ENCODE measurements around the gene ROCK2. TPM values are rescaled to one million over a fixed set of nuclear protein-coding genes. Genes with fewer than 3 reads are reported as not detected.

ROCK2 gene
- total and polyA plus RNA-seq, 2 of the 13 experiments (the other 11 are each of a cell fraction or from before 2014, with no cell fraction given), result 38.1 to 119 TPM

GRCh38 chr2:11389551-11390398, 45.3 kb upstream of the ROCK2 start (continued):
- TF ChIP-seq CREB1 (IDR thresholded peaks at IDR 0.05) (peak; percentile 89), CREB1 (CRISPR knock-in tag; IDR thresholded peaks at IDR 0.05) (peak; percentile 58; the same call in 1 of the 2 replicates), PREB (CRISPR knock-in tag; IDR thresholded peaks at IDR 0.05) (no peak), TEAD3 (CRISPR knock-in tag; optimal IDR thresholded peaks at IDR 0.05; ENCODE audit: borderline replicate concordance) (peak; percentile 77), ZNF644 (CRISPR knock-in tag; IDR thresholded peaks at IDR 0.05; ENCODE audit: low read depth) (peak; percentile 63), ZNF691 (CRISPR knock-in tag; IDR thresholded peaks at IDR 0.05; ENCODE audit: borderline replicate concordance, low read depth) (0 out of 2 replicates have a peak, but pooled peaks have one; percentile 27), CBX5 (CRISPR knock-in tag; IDR thresholded peaks at IDR 0.05; ENCODE audit: borderline replicate concordance) (no peak), HOXA5 (CRISPR knock-in tag; IDR thresholded peaks at IDR 0.05) (0 out of 2 replicates have a peak, but pooled peaks have one; percentile 28), ETV5 (CRISPR knock-in tag; IDR thresholded peaks at IDR 0.05; ENCODE audit: borderline replicate concordance) (no peak), AHDC1 (CRISPR knock-in tag; IDR thresholded peaks at IDR 0.05; ENCODE audit: borderline replicate concordance) (no peak), POGZ (CRISPR knock-in tag; IDR thresholded peaks at IDR 0.05) (0 out of 2 replicates have a peak, but pooled peaks have one; percentile 20), CCAR2 (optimal IDR thresholded peaks at IDR 0.05; ENCODE audit: low read depth, low read length) (no peak), MXI1 (IDR thresholded peaks at IDR 0.05; ENCODE audit: borderline replicate concordance, low read depth, low read length) (no peak), FOXA1 (IDR thresholded peaks at IDR 0.05) (no peak), FOXA1 (CRISPR knock-in tag; IDR thresholded peaks at IDR 0.05) (peak; percentile 5; the same call in 1 of the 2 replicates), RORA (CRISPR knock-in tag; IDR thresholded peaks at IDR 0.05) (0 out of 2 replicates have a peak, but pooled peaks have one; percentile 30), ARHGAP35 (CRISPR knock-in tag; IDR thresholded peaks at IDR 0.05; ENCODE audit: borderline replicate concordance) (no peak), EP300 (IDR thresholded peaks at IDR 0.05; ENCODE audit: low read depth in 2 of 2, low read length in 2 of 2) (peak in 1 of 2 experiments; percentile 49; a peak in 1 of 4 replicates), EP300 (CRISPR knock-in tag; IDR thresholded peaks at IDR 0.05; ENCODE audit: borderline replicate concordance) (0 out of 2 replicates have a peak, but pooled peaks have one; percentile 27), MAZ (IDR thresholded peaks at IDR 0.05; ENCODE audit: borderline replicate concordance, low read depth, low read length) (no peak), MAZ (CRISPR knock-in tag; IDR thresholded peaks at IDR 0.05; ENCODE audit: low read depth) (0 out of 2 replicates have a peak, but pooled peaks have one; percentile 2)

Data from HepG2 (cell line).